Type B pancreatic cell (in vitro differentiated cells): Measurements from ENCODE around the gene GNPAT. TPM values are rescaled to one million over a fixed set of nuclear protein-coding genes. Genes with fewer than 3 reads are reported as not detected.

ENCODE experiments used
- DNase-seq: peaks from one replicate; pipeline ENCODE4 v3.0.0; 2021; ENCODE audit warnings: mixed read lengths; ENCODE audit not compliant: unreplicated experiment; ENCODE audit errors: extremely low spot score
- H3K27ac Mint-ChIP-seq: 2 replicates; pipeline ENCODE4 v1.8.0; 2021; ENCODE audit warnings: mild to moderate bottlenecking, mixed read lengths
- H3K27me3 Mint-ChIP-seq: 2 replicates; pipeline ENCODE4 v1.8.0; 2021; ENCODE audit warnings: mixed read lengths
- H3K36me3 Mint-ChIP-seq: 2 replicates; pipeline ENCODE4 v1.8.0; 2021; ENCODE audit warnings: mixed read lengths
- H3K4me1 Mint-ChIP-seq: one replicate; pipeline ENCODE4 v1.8.0; 2021; ENCODE audit warnings: mixed read lengths; ENCODE audit not compliant: unreplicated experiment
- H3K4me3 Mint-ChIP-seq: 2 replicates; pipeline ENCODE4 v1.8.0; 2021; ENCODE audit warnings: mild to moderate bottlenecking, mixed read lengths
- H3K9me3 Mint-ChIP-seq: 2 replicates; pipeline ENCODE4 v1.8.0; 2021; ENCODE audit warnings: mixed read lengths
- total RNA-seq: library from RNA; stranded (reverse); gene quantifications from 2 replicates; pipeline ENCODE4 v1.2.1, GENCODE V29; 2021; ENCODE audit warnings: low replicate concordance
- TF ChIP-seq, protein P1 (sequence below): fragments of 200-600 bp; sonication (generic); conservative IDR thresholded peaks from 2 replicates; pipeline ENCODE4 v1.5.0; 2021; ENCODE audit warnings: antibody characterized with exemption, mild to moderate bottlenecking

GNPAT gene
- total RNA-seq, 1 donor from 2014 or later, result 54.3 TPM

- Mint-ChIP-seq H3K4me3 (no peak overlapping the region), H3K36me3 (peaks cover 56% of the 10 kb centered on the region), H3K27me3 (no peaks in the 10 kb centered on the region), H3K27ac (no peak overlapping the region), H3K4me1 (no peaks in the 10 kb centered on the region), H3K9me3 (no peaks in the 10 kb centered on the region)
- DNase-seq, result no peak
- TF ChIP-seq, protein P1, sequence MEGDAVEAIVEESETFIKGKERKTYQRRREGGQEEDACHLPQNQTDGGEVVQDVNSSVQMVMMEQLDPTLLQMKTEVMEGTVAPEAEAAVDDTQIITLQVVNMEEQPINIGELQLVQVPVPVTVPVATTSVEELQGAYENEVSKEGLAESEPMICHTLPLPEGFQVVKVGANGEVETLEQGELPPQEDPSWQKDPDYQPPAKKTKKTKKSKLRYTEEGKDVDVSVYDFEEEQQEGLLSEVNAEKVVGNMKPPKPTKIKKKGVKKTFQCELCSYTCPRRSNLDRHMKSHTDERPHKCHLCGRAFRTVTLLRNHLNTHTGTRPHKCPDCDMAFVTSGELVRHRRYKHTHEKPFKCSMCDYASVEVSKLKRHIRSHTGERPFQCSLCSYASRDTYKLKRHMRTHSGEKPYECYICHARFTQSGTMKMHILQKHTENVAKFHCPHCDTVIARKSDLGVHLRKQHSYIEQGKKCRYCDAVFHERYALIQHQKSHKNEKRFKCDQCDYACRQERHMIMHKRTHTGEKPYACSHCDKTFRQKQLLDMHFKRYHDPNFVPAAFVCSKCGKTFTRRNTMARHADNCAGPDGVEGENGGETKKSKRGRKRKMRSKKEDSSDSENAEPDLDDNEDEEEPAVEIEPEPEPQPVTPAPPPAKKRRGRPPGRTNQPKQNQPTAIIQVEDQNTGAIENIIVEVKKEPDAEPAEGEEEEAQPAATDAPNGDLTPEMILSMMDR, result no peak
Measured at GRCh38 chr1:231260351-231260750, 19.3 kb downstream of the GNPAT start.

DNA sequence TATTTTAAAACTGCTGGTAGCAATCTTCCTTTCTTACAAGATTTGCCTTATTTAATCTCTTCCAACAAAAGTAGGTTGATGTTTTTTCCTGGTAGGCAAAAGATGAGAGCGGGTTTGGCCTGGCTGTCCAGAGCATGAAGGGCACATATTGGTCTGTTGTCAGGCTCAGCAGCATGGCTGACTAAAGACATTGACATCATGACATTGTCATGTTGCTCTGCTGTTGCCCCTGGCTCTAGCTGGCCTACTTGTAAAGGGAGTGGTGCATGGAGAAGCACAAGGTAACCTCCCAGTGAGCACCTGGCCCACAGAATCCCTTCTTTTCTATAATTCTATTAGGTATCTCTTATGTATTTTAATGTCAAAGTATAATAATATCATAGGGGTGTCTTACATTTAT is 23.6 kb downstream of the GNPAT start:
- Mint-ChIP-seq H3K27me3 (no peaks in the 10 kb centered on the region), H3K36me3 (peaks cover 51% of the 10 kb centered on the region), H3K4me1 (no peaks in the 10 kb centered on the region), H3K27ac (no peak overlapping the region), H3K9me3 (no peaks in the 10 kb centered on the region), H3K4me3 (no peak overlapping the region)
- no peak for DNase-seq
- TF ChIP-seq, protein P1, result no peak

GRCh38 chr1:231265379-231265778 is 24.4 kb downstream of the GNPAT start:
- no peak for DNase-seq
- H3K4me1 Mint-ChIP-seq, result no peaks in the 10 kb centered on the region
- H3K27ac Mint-ChIP-seq, result no peak overlapping the region
- H3K27me3 Mint-ChIP-seq, result no peaks in the 10 kb centered on the region
- H3K36me3 Mint-ChIP-seq, result peaks cover 51% of the 10 kb centered on the region
- no peaks in the 10 kb centered on the region for H3K9me3 Mint-ChIP-seq
- no peak overlapping the region for H3K4me3 Mint-ChIP-seq
- TF ChIP-seq, protein P1, result no peak

DNA sequence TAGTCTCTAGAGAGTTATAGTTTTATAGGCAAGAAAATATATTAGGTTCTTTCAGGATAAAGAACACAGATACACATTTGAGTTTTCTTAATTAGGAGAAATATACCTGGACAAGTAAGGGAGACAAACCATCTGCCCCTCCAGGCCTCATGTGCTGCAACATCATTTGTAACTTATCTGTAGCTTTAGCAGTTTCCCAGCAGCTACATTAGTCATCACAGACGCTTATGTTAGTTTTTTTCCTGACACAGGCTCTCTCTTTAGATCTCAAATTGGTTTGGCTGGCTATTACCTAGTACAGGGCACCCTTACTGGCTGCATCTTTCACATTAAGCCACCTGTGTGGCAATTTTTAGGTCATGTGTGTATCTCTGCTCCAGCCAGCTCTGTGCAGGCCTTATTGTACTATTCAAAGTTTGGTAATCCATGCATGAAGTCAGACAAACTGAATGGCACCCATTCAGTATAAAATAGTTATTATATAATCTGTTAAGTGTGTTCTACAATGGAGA is 25.9 kb downstream of the GNPAT start:
- H3K4me1 Mint-ChIP-seq, result no peaks in the 10 kb centered on the region
- no peak overlapping the region for H3K4me3 Mint-ChIP-seq
- no peak for DNase-seq
- no peaks in the 10 kb centered on the region for H3K9me3 Mint-ChIP-seq
- H3K27me3 Mint-ChIP-seq, result no peaks in the 10 kb centered on the region
- TF ChIP-seq, protein P1, result no peak
- peaks cover 57% of the 10 kb centered on the region for H3K36me3 Mint-ChIP-seq
- no peak overlapping the region for H3K27ac Mint-ChIP-seq

DNA sequence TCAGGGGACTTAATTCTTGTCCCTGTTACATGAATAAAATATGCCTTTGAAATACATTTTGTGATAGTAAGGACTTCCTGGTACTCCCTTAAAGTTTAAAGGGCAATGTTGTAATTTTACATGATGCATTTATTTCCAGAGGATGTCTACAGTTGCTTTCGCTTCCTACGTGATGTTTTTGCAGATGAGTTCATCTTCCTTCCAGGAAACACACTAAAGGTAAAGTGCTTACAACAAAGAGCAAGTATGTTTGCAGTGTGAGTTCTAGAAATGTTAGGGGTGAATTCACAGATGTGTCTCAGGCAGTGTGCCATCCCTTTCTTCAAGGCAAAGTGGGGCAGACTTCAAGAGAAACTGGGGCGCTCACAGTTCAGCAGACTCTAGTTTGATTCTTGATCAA is 31.2 kb downstream of the GNPAT start:
- Mint-ChIP-seq H3K4me1 (peaks cover 4% of the 10 kb centered on the region), H3K27ac (peak overlapping the region; percentile 88), H3K36me3 (peaks cover 53% of the 10 kb centered on the region), H3K9me3 (no peaks in the 10 kb centered on the region), H3K4me3 (peak overlapping the region; percentile 4), H3K27me3 (no peaks in the 10 kb centered on the region)
- no peak for DNase-seq
- TF ChIP-seq, protein P1, result no peak

DNA sequence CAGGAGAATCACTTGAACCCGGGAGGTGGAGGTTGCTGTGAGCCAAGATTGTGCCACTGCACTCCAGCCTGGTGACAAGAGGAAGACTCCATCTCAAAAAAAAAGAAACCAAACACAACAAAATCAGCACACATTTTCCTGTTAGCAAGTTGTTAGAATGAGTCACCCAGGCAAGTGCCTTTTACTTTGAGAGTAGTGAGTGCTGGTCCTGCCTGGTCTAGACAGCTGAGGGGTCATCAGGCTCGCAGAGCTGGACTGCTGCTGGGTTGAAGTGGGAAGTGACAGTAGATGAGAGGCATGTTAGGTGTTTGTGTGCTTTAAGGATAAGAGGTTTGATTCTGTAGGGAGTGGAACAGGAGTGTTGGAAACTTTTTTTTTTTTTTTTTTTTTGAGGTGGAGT is 31.9 kb downstream of the GNPAT start:
- Mint-ChIP-seq H3K36me3 (peaks cover 50% of the 10 kb centered on the region), H3K27ac (peak overlapping the region; percentile 87), H3K9me3 (no peaks in the 10 kb centered on the region), H3K4me1 (peaks cover 4% of the 10 kb centered on the region), H3K27me3 (no peaks in the 10 kb centered on the region), H3K4me3 (peak overlapping the region; percentile 65)
- TF ChIP-seq, protein P1, result no peak
- no peak for DNase-seq
